SK-N-SH (cell line): ENCODE measurements around the gene DCAF5.

Experiments
- EP300 ChIP-seq, 2 experiments: IDR thresholded peaks; 2 replicates each; pipeline versions ENCODE4 v1.4.0 to v1.6.1; 2012; ENCODE audit warnings: borderline replicate concordance in 1 of 2, low read depth in 1 of 2, low read length in 1 of 2
- GABPA ChIP-seq: IDR thresholded peaks from 2 replicates; pipeline ENCODE4 v1.4.0; 2012; ENCODE audit warnings: low read depth, mild to moderate bottlenecking
- GATA2 ChIP-seq: sonication (generic); formaldehyde crosslinking; IDR thresholded peaks from 2 replicates; pipeline ENCODE4 v1.5.0; 2020; ENCODE audit warnings: mild to moderate bottlenecking, missing genetic modification reagents
- MXI1 ChIP-seq: IDR thresholded peaks from 2 replicates; pipeline ENCODE4 v1.6.1; 2012; ENCODE audit warnings: mild to moderate bottlenecking, low read depth, low read length, improper control_type of control experiment
- RFX5 ChIP-seq: IDR thresholded peaks from 2 replicates; pipeline ENCODE4 v1.6.1; 2012; ENCODE audit warnings: mild to moderate bottlenecking, improper control_type of control experiment, low read length
- TAF1 ChIP-seq: IDR thresholded peaks from 2 replicates; pipeline ENCODE4 v1.6.1; 2012; ENCODE audit warnings: low read depth, mild to moderate bottlenecking, low read length, moderate library complexity, borderline replicate concordance
- TF ChIP-seq, protein P1 (sequence below): fragments of 200-600 bp; sonication (generic); IDR thresholded peaks from 2 replicates; pipeline ENCODE4 v1.6.1; 2017; ENCODE audit warnings: antibody characterized with exemption, mild to moderate bottlenecking, moderate library complexity
- TF ChIP-seq, protein P2 (sequence below): IDR thresholded peaks from 2 replicates; pipeline ENCODE4 v1.4.0; 2012; ENCODE audit warnings: low read depth, borderline replicate concordance
- TF ChIP-seq, protein P3 (sequence below): IDR thresholded peaks from 2 replicates; pipeline ENCODE4 v1.6.1; 2012; ENCODE audit warnings: mild to moderate bottlenecking, low read depth, low read length, moderate library complexity

DNA sequence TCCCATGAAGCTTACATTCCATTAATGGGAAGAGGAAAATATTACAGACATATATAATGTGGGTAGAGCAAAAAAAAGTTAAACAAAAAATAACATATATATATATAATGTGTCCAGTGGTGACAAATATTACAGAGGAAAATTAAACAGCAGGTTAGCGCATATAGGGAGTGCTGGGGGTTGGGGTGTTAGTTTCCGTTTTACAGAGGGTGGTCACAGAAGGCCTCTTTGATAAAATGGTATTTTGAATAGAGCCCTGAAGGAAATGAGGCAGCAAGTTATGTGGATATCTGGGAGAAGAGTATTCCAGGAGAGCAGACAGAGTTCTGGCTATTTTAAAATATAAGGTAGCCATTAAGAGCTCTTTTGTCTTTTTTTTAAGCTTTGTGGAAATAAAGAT is 73.2 kb downstream of the DCAF5 start:
- no peak for TF ChIP-seq MXI1
- no peak for TF ChIP-seq GATA2 (CRISPR knock-in tag)
- TF ChIP-seq, protein P1, sequence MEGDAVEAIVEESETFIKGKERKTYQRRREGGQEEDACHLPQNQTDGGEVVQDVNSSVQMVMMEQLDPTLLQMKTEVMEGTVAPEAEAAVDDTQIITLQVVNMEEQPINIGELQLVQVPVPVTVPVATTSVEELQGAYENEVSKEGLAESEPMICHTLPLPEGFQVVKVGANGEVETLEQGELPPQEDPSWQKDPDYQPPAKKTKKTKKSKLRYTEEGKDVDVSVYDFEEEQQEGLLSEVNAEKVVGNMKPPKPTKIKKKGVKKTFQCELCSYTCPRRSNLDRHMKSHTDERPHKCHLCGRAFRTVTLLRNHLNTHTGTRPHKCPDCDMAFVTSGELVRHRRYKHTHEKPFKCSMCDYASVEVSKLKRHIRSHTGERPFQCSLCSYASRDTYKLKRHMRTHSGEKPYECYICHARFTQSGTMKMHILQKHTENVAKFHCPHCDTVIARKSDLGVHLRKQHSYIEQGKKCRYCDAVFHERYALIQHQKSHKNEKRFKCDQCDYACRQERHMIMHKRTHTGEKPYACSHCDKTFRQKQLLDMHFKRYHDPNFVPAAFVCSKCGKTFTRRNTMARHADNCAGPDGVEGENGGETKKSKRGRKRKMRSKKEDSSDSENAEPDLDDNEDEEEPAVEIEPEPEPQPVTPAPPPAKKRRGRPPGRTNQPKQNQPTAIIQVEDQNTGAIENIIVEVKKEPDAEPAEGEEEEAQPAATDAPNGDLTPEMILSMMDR: no peak
- TF ChIP-seq GABPA: no peak
- TF ChIP-seq RFX5: no peak
- no peak for TF ChIP-seq TAF1
- TF ChIP-seq, protein P2, sequence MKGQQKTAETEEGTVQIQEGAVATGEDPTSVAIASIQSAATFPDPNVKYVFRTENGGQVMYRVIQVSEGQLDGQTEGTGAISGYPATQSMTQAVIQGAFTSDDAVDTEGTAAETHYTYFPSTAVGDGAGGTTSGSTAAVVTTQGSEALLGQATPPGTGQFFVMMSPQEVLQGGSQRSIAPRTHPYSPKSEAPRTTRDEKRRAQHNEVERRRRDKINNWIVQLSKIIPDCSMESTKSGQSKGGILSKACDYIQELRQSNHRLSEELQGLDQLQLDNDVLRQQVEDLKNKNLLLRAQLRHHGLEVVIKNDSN: no peak
- no peak for TF ChIP-seq EP300 (IDR thresholded peaks at IDR 0.05; ENCODE audit: borderline replicate concordance in 1 of 2, low read depth in 1 of 2, low read length in 1 of 2)
- TF ChIP-seq, protein P3, sequence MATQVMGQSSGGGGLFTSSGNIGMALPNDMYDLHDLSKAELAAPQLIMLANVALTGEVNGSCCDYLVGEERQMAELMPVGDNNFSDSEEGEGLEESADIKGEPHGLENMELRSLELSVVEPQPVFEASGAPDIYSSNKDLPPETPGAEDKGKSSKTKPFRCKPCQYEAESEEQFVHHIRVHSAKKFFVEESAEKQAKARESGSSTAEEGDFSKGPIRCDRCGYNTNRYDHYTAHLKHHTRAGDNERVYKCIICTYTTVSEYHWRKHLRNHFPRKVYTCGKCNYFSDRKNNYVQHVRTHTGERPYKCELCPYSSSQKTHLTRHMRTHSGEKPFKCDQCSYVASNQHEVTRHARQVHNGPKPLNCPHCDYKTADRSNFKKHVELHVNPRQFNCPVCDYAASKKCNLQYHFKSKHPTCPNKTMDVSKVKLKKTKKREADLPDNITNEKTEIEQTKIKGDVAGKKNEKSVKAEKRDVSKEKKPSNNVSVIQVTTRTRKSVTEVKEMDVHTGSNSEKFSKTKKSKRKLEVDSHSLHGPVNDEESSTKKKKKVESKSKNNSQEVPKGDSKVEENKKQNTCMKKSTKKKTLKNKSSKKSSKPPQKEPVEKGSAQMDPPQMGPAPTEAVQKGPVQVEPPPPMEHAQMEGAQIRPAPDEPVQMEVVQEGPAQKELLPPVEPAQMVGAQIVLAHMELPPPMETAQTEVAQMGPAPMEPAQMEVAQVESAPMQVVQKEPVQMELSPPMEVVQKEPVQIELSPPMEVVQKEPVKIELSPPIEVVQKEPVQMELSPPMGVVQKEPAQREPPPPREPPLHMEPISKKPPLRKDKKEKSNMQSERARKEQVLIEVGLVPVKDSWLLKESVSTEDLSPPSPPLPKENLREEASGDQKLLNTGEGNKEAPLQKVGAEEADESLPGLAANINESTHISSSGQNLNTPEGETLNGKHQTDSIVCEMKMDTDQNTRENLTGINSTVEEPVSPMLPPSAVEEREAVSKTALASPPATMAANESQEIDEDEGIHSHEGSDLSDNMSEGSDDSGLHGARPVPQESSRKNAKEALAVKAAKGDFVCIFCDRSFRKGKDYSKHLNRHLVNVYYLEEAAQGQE: no peak
